Activated CD8-positive, alpha-beta memory T cell treated with anti-CD3 and anti-CD28 coated beads, Interleukin-2, amount 50 U/mL, for 4 hours (primary cell): ENCODE data around the gene SLC30A3.

ENCODE experiments used
- DNase-seq: peaks from one replicate; pipeline ENCODE4 v3.0.0-alpha.2; 2020

SLC30A3 gene

DNA sequence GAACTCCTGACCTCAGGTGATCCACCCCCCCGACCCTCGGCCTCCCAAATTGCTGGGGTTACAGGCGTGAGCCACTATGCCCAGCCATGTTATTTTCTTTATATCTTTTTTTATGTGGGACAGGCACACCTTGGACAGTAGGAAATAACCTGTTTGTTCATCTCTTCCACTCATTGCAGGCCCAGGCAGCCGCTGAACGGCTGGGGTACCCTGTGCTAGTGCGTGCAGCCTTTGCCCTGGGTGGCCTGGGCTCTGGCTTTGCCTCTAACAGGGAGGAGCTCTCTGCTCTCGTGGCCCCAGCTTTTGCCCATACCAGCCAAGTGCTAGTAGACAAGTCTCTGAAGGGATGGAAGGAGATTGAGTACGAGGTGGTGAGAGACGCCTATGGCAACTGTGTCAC is 37.3 kb downstream of the SLC30A3 start:
- no peak for DNase-seq

DNA sequence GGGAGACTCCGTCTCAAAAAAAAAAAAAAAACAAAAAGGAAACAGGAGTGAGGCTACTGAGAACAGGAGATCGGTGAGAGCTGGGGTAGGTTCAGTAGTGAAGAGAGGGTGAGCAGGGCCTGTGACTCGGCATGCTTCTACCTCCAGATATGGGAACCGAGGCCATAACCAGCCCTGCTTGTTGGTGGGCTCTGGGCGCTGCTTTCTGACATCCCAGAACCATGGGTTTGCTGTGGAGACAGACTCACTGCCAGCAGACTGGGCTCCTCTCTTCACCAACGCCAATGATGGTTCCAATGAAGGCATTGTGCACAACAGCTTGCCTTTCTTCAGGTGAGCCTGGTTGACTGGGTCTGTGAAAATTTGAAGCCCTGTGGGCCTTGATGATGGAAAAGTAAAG is 39.4 kb downstream of the SLC30A3 start:
- DNase-seq, result no peak

DNA sequence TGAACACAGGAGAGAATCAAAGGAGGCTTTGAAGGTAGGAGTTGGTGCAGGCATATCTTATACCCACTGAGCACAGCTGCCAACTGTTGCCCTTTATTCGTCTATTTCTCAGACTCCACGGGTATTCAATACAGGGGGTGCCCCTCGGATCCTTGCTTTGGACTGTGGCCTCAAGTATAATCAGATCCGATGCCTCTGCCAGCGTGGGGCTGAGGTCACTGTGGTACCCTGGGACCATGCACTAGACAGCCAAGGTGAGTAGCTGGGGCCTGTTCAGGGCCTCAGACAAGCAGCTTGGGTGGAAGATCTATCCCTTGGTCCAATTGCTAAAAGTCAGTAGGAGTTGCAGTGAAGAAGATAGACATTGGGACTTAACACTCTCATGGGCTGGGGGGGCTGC is 40.4 kb downstream of the SLC30A3 start:
- DNase-seq, result no peak

DNA sequence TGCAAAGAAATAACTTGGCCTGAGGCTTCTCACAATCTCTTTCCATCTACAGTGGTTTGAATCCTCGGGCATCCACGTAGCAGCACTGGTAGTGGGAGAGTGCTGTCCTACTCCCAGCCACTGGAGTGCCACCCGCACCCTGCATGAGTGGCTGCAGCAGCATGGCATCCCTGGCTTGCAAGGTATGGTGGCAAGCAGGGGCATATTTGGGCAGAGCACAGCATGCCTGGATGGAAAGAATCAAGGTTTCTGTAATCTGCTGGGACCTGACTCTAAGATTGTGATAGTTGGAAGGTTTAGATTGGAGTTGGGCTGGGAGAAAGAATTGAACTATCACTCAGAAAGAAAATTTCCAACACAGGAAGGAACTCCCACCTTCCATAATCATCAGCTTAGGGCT is 41.7 kb downstream of the SLC30A3 start:
- no peak for DNase-seq

DNA sequence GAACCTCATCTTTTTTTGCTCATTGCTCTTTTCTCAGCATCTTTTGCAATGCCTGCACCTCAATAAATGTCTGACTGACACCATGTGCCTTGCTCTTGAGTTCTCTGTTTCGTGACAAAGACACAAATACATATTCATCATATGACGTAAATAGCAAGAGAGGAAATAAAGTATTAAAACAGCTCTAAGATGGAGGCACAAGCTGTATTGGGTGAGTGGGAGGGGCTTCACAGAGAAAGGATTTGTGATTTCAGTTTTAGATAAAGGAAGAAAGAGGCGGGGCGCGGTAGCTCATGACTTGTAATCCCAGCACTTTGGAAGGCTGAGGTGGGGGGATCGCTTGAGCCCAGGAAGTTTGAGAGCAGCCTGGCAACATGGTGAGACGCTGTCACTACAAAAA is 42.8 kb downstream of the SLC30A3 start:
- no peak for DNase-seq

DNA sequence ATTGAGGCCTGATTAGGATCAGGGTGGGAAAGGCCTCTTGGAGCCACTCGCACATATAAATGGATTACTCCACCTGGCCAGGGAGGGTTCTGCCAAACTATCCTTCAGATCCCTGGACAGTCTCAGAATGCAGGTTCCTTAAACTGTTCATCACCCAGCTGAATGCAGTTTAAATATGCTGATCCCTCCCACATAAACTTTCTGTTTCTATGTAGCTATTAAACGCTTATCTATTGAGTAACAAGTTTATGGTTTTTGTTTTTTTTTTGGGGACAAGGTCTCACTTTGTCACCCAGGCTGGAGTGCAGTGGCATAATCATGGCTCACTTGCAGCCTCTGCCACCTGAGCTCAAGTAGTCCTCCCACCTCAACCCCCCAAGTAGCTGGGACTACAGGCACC is 43.8 kb downstream of the SLC30A3 start:
- no peak for DNase-seq

DNA sequence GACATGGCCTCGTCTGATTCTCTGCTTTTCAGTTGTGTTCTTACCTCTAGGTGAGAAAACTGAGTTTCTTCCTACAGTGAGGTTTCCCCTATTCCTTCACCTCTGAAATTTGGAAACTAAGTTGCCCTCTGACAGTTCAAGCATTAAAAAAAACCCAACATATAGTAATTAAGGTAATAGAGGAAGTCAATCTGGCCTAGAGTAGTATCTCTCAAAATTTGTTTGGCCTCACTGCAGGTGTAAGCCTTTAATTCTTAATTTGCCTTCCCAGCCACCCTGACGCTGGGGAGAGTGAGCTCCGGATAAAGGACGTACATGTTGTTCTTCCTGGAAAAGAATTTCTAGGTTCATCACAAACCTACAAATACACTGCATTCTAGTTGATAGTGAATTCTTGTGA is 44.2 kb downstream of the SLC30A3 start:
- no peak for DNase-seq

DNA sequence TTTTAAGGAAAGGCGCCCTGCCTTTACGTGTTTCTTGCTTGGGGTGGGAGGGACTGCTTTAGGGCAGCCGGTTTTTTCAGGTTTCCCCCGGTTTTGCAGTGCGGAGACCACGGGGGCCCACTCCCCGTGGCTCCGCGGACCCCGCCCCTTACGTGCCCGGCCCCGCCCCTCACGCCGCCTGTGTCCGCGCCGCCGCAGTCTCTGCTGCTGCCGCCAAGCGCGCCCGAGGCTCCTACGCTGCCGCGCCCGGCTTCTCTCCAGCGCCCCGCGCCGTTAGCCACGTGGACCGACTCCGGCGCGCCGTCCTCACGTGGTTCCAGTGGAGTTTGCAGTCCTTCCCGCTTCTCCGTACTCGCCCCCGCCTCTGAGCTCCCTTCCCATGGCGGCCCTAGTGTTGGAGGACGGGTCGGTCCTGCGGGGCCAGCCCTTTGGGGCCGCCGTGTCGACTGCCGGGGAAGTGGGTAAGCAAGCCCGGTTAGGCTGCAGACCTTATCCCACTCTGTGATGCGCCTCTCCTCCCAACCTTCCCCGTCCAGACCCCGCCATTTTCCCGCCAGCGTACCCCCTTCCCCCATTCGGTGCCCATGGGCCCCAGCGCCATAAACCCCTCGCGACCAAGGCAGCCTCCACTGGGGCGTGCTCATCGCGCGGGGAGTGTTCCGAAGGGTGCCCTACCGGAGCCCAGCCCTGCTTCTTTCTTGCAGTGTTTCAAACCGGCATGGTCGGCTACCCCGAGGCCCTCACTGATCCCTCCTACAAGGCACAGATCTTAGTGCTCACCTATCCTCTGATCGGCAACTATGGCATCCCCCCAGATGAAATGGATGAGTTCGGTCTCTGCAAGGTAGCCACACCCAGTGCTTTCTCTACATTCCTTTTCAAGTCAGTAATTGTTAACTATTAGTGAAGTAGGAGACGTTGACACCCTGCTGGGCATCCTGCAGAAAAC is 45.4 kb downstream of the SLC30A3 start, which contains the start of gene CAD:
TSS of gene CAD (plus strand) at position 197 of the 949 bp plus-strand sequence. CDS start at position 380, 183 bp downstream.
- peak; percentile 90 for DNase-seq

DNA sequence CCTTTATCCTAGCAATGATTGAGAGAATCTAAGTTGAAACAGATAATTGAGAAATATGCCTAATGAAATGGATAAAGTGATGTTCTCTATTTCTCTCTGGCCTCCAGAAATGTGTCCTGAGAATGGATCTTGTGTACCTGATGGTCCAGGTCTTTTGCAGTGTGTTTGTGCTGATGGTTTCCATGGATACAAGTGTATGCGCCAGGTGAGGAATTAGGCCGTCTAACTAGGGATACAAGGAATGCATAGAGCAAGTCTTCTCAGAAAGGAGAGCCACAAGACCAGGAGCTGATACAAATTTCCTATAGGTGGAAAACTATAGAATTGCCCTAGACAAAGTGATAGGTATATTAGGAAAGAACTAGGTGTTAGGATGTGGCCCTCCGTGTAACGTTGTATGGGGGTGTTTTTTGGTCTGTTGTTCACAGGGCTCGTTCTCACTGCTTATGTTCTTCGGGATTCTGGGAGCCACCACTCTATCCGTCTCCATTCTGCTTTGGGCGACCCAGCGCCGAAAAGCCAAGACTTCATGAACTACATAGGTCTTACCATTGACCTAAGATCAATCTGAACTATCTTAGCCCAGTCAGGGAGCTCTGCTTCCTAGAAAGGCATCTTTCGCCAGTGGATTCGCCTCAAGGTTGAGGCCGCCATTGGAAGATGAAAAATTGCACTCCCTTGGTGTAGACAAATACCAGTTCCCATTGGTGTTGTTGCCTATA is 46.3 kb downstream of the SLC30A3 start:
- no peak for DNase-seq

DNA sequence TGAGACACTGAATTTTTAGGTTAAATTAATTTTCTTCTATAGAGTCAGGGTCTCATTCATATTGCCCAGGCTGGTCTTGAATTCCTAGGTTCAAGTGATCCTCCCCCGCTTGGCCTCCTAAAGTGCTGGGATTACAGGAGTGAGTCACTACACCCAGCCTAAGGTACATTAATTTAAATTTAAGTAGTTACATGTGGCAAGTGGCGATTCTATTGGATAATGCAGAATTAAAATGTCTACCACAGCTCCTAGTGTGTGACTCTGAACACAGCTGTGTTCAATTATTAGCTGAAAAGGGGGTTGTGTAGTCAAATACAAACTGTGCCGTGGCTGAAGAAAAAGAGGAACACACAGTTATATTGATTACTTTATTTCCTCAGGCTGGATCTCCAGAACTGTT is 47.9 kb downstream of the SLC30A3 start:
- no peak for DNase-seq

DNA sequence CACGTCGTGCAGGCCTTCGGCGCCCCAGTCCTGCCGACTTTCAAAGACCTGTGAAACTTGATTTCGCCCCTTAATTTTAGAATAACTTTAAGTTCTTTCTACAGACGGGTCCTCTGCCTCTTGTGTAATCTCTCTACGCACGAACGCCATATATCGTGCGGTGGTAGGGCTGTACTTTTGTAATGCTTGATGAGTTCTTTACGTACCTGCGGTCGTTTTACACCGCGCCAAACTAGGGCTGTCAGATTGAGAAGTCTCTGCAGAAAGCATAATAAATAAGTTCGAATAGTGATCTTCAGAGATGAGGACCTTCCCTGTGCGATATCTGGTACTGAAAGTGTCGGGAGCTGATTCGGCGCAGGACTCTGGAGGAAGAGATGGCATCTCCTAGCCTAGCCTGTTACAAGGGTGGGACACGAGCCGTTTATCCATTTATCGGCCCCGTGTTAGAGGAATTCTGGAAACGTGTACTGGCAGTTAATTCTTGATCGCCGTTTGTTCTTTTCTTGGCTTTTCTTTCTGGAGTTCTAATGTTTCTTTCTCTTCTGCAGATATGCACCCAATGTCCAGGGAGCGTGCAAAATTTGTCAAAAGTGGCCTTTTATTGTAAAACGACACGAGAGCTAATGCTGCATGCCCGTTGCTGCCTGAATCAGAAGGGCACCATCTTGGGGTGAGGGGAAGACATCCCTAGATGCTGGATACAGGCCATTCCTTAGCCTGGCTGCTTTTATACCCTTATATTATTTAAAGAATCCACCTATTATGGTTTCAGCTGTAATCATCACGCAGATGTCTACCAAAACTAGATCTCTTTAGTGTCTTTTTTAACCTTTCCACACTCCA is 50.0 kb downstream of the SLC30A3 start:
- DNase-seq, result no peak

DNA sequence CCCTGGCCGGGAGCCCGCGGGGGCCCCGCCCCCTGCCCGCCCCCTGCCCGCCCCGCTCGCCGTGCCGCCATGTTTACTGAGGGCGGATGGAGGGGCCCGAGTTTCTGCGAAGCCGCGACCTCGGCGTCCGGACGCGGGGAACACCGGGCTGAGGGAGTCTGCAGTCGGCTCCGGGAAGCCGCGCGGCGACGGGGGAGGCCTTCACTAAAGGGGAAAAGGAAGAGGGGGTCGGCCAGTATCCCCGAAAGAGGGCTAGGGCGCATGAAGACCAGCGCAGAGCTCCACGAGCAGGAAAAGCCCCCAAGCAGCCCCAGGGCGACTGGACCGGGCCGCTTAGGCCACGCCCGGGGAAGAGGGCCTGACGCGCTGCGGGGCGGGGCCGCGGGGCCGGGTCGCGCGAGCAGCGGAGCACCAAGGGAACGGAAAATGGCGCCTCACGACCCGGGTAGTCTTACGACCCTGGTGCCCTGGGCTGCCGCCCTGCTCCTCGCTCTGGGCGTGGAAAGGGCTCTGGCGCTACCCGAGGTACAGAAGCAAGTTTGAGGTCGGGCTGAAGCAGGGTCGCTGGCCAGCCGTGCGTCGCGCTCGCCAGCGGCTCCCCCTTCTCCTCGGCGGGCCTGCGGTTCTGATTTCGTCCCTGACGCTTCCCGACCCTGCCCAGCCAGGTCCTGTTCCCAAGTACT is 50.8 kb downstream of the SLC30A3 start, which contains the start of the genes ATRAID and SLC5A6:
TSS of gene ATRAID (plus strand) at position 99 of the 683 bp plus-strand sequence. CDS start at position 427, 328 bp downstream.
TSS of gene SLC5A6 (minus strand) at position 326 of the 683 bp plus-strand sequence. CDS start 4,618 bp downstream, outside the sequence.
- DNase-seq, result peak; percentile 88

DNA sequence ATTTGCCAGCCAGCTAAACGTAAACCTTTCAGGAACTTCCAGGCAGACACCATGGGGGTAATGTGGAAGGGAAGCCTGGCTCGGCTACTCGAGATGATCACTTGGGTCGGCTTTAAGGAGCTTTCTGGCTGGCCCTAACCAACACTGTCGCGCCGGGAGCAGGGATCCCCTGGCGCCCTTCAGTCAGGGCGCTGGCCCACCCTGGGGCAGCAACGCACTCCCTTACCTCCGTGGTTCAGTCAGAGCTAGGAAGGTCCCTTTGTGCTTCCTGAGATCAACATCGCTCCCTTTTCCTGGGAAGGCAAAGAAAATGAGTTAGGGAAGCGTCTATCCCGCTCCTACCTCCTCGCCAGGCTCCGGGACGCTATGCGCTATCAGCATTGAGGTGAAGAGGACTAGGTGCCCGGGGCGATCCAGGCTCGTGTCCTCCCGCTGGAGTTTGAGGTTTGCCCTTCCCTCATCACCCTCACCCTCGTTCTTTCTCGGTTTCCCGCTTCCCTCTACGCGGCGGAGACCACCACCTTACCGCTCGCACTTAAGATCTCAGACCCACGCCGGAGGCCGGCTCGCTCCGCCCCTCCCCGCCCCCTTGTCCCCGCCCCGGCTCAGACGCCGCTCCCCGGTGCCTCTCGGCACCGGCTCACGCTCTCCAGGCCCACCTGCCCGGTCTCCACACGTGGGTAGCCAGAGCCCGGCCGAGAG is 51.5 kb downstream of the SLC30A3 start:
- no peak for DNase-seq

DNA sequence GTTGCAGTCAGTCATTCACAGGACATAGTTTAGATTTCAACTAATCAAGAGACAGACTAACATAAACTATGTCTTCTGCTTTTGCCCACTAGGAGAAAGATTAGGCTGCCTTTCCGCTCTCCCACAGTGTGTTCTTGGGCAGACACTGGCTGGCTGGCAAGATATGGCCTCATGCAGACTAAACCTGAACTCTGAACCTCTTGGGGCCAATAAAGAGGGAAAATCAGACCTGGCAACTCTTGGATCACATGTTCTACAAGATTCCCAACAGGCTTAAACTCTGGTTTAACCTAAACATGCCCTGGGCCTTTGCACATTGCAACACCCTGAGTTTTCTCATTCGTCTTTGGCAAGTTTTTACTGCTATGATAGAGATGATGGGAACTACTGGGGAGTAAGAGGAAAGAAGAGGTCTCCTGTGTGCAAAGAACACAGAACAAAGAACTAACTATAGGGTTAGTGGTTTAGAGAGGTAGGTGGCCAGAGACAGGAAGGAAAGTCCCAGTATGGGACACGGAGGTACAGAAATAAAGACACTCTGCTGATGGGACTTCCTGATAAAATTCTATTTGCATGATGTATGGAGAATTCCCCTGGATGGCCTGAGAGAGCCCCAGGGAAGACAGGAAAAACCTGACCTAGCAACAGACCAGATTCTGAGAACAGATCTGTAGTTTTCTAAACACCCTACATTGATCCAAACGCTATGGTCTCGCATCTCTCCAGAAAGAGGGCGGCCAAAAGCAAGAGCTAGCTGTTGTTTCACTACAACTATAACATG is 53.0 kb downstream of the SLC30A3 start:
- no peak for DNase-seq

DNA sequence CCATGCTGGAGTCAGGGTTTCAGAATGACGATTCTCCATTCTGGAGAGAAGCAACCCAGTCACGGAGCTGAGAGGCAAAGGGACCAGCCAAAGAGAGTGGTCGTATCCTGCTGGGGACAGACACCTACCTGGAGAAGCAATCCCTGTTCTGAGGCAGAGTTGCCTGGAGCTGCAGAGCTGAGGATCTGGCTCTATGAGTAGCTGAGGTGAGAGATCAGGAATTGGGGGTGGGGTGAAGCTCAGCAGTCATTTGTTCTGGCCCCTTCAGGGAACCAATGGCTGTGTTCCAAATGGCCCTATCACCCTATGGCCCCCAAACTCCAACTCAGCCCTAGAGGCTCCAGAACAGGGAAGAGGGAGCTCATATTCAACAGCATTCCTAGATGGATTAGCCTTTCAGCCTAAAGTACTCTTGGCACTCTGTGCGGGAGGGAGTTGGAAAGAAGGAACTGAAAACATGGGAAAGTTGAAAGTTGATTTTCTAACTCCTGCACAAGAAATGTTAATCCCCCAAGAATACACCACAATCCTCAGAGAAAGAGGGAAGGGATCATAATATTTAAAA is 54.3 kb downstream of the SLC30A3 start:
- no peak for DNase-seq

DNA sequence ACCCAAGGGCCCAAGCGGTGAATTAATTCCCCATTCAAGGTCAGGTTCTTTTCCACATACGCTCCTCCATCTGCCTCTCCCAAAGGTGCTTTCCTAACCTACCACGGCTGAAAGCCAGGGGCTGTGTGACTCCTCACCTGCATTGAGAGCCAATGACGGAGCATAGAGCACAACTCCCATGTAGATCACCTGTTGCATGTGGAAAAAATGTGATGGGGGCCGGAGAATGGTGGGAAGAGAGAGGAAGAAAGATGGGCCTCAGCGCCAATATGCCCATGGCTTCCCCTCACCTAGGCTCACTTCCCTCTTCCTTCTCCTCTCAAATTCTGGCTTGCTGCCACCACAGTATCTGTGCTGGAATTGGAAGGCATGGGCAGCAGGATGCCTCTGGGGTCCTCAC is 56.5 kb downstream of the SLC30A3 start:
- DNase-seq, result no peak

DNA sequence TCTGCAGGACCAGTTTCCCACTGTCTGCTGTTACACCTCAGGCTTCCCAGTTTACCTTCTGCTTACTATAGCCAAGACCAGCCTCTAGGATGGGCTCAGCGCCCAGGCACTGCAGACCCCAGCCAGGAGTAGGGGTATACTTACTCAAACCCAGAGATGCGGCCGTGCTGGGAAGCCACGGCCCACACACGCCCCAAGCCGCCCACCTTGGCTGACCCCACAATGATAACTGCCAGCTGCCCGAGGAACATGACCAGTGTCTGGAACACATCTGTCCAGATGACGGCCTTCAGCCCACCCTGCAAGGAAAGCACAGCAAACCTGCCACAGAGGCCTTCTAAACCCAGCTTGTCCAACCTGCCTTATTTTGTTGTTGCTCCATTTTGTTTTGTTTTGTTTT is 57.6 kb downstream of the SLC30A3 start:
- no peak for DNase-seq

DNA sequence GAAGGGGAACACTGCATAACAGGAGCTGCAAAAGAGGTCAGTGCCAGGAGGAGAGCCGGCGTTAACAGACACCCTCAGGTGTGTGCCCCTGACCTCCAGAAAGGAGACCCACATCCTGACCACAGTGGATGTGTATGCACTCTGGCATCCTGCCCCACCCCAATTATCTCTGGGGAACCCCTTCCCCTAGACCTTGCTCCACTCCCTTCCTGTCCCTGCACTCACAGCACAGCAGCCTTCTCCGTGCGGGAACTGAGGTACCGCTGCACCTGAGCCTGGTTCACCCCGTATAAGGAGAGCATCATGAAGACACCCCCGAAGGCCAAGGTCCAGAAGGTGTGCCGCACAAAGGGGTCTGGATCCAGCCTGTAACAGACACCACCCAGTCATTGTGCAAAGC is 58.3 kb downstream of the SLC30A3 start:
- no peak for DNase-seq

DNA sequence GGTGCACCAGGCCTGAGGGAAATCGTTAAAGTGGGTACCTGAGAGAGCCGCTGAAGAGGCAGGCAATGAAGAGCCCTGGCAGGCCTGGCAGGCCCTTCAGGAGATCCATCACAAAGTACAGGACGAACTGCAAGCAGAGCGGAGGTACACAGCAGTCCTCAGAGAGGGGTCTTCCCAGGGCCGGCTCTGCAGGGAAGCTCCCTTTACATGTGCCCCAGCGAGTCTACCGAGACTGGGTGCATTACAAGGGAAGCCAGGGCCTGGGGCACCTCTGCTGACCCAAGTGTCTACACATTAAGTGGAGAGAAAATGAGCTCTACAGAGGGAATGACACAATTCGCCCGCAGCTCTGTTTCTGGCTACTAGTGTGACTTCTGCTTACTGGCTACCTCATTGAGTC is 59.1 kb downstream of the SLC30A3 start:
- DNase-seq, result no peak
